Motor neuron (in vitro differentiated cells): ENCODE measurements around the gene POLR1F. TPM values are rescaled to one million over a fixed set of nuclear protein-coding genes. Genes with fewer than 3 reads are reported as not detected.

Source experiments
- ATAC-seq, 8 experiments: fragments of 200-7000 bp; cut with Tn5 transposase; replicated peaks in 6 of 8; 2 replicates each; pipeline ENCODE4 v1.8.0; 2021; ENCODE audit warnings: mild to moderate bottlenecking in 8 of 8, moderate library complexity in 8 of 8
- H3K27ac ChIP-seq, 2 donors: fragments of 250-450 bp; sonication (Bioruptor Pico); 2 replicates each; pipeline ENCODE4 v1.9.0; 2021; ENCODE audit warnings: antibody characterized with exemption in 2 of 2, mild to moderate bottlenecking in 2 of 2, moderate library complexity in 1 of 2
- H3K4me1 ChIP-seq, 2 donors: fragments of 250-450 bp; sonication (Bioruptor Pico); replicated peaks in 1 of 2; 2 replicates each; pipeline ENCODE4 v1.6.1; 2021; ENCODE audit warnings: antibody characterized with exemption in 2 of 2, mild to moderate bottlenecking in 2 of 2, moderate library complexity in 1 of 2
- H3K4me3 ChIP-seq, 5 donors: fragments of 250-450 bp; sonication (Bioruptor Pico); 2 replicates each; pipeline ENCODE4 v1.9.0; 2021; ENCODE audit warnings: antibody characterized with exemption in 5 of 5, mild to moderate bottlenecking in 5 of 5, moderate library complexity in 4 of 5
- WGBS, 10 experiments: fragments of 450-650 bp; shearing (Covaris generic); methylation state at CpG; one replicate each; pipeline ENCODE4 v1.0.0; 2022; 5-methylcytosine and 5-hydroxymethylcytosine counted together
- in situ Hi-C, 9 experiments: fragments of 400-800 bp; cut with MboI; loops; one replicate each; pipeline ENCODE4 v1.15.0; 2021; ENCODE audit warnings: low sequenced_read_pairs in 9 of 9, low pct_unique_long_range_greater_than_20kb in 2 of 9; ENCODE audit not compliant: unreplicated experiment in 9 of 9
- total RNA-seq, 8 experiments: library from RNA; unstranded; fragments of 300-600 nt; gene quantifications; 2 replicates each; pipeline versions ENCODE4 v1.2.3 to v1.2.4, GENCODE V29; 2022

POLR1F gene
- 10 to 100 TPM in 7 of 8 experiments, 1 to 10 TPM in 1; 9.7 to 20.5 (median 12.6) TPM for total RNA-seq

GRCh38 chr7:19708397-19709248, at the start of gene POLR1F:
TSS of gene POLR1F (minus strand) at chr7:19709037. CDS start at chr7:19709016, 21 bp downstream.
- Histone ChIP-seq H3K4me3 (peak within 1 kb of the TSS; percentile 66 to 94 (median 90)), H3K27ac (peak within 1 kb of the TSS; percentile 24 to 27), H3K4me1 (peaks cover 14 to 18% of the 10 kb centered on the region in 2 donors)
- peak; percentile 95 to 99 (median 98) for ATAC-seq
- in situ Hi-C loops, result loop anchor here in 4 of 9 experiments (25.0 kb wide), 1 partner anchor 879 kb away; no protein-coding TSS in a partner anchor
- WGBS, 10 experiments, result 0 to 2% (median 0%) methylated on average over 2 to 44 of the region's 56 CpGs; no CpG with 5 or more reads in 2 of the 10 experiments

- WGBS, 10 experiments, result 17 to 71% (median 31%) methylated on average over 3 to 6 of the region's 6 CpGs
- ATAC-seq, result no peak
- in situ Hi-C loops, result loop anchor here in 4 of 9 experiments (10.0 to 25.0 kb wide), 4 partner anchors 408 to 583 kb away; partner anchors contain the start of gene ITGB8 (in 1 of the 4)
- no peak overlapping the region for H3K27ac ChIP-seq
- H3K4me1 ChIP-seq, result peaks cover 2 to 8% of the 10 kb centered on the region in 2 donors
- H3K4me3 ChIP-seq, result no peak overlapping the region
Measured at GRCh38 chr7:19754521-19755116, 45.8 kb upstream of the POLR1F start.

- in situ Hi-C loops, result loop anchor here in 4 of 9 experiments (10.0 to 25.0 kb wide), 4 partner anchors 410 to 585 kb away; partner anchors contain the start of gene ITGB8 (in 1 of the 4)
- H3K4me3 ChIP-seq, result no peak overlapping the region
- H3K4me1 ChIP-seq, result peaks cover 2 to 10% of the 10 kb centered on the region in 2 donors
- ATAC-seq, result no peak
- 31 to 100% (median 87%) methylated on average over 1 to 3 of the region's 3 CpGs for WGBS, 10 experiments
- no peak overlapping the region for H3K27ac ChIP-seq
Measured at GRCh38 chr7:19752020-19752419, 43.2 kb upstream of the POLR1F start.

GRCh38 chr7:19749658-19750057, 40.8 kb upstream of the POLR1F start:
- ATAC-seq, result peak in 4 of 8 experiments; percentile 27 to 47 (median 40)
- 0 to 90% (median 50%) methylated on average over 1 to 4 of the region's 4 CpGs; no CpG with 5 or more reads in 1 of the 10 experiments for WGBS, 10 experiments
- Histone ChIP-seq H3K4me3 (no peak overlapping the region), H3K4me1 (peaks cover 2 to 10% of the 10 kb centered on the region in 2 donors), H3K27ac (no peak overlapping the region)
- in situ Hi-C loops, result loop anchor here (10.0 to 25.0 kb wide), 6 partner anchors 413 to 863 kb away; partner anchors contain the start of genes ABCB5 (in 2 of the 9) and ITGB8 (in 1 of the 9)

- WGBS, 10 experiments, result 0 to 67% (median 38%) methylated on average over 2 to 4 of the region's 4 CpGs
- no peak overlapping the region for H3K27ac ChIP-seq
- peak in 6 of 8 experiments; percentile 22 to 49 (median 32) for ATAC-seq
- peaks cover 2 to 10% of the 10 kb centered on the region in 2 donors for H3K4me1 ChIP-seq
- H3K4me3 ChIP-seq, result no peak overlapping the region
- in situ Hi-C loops, result loop anchor here in 6 of 9 experiments (10.0 to 25.0 kb wide), 4 partner anchors 414 to 864 kb away; partner anchors contain the start of gene ABCB5 (in 2 of the 6)
Measured at GRCh38 chr7:19747740-19748339, 39.0 kb upstream of the POLR1F start.

- Histone ChIP-seq H3K27ac (no peak overlapping the region), H3K4me1 (no peaks in the 10 kb centered on the region), H3K4me3 (no peak overlapping the region)
- in situ Hi-C loops, result loop anchor here in 6 of 9 experiments (10.0 to 25.0 kb wide), 4 partner anchors 418 to 868 kb away; partner anchors contain the start of gene ABCB5 (in 2 of the 6)
- ATAC-seq, result no peak
- WGBS, 10 experiments, result 0 to 67% (median 38%) methylated on average over 1 of the region's 1 CpG; no CpG with 5 or more reads in 1 of the 10 experiments
Measured at GRCh38 chr7:19744075-19744474, 35.2 kb upstream of the POLR1F start.

GRCh38 chr7:19728716-19729115, 19.9 kb upstream of the POLR1F start:
- no peak overlapping the region for H3K27ac ChIP-seq
- H3K4me3 ChIP-seq, result no peak overlapping the region
- no peaks in the 10 kb centered on the region for H3K4me1 ChIP-seq
- WGBS, 10 experiments, result 0 to 100% (median 88%) methylated on average over 1 to 3 of the region's 3 CpGs
- in situ Hi-C loops, result loop anchor here in 6 of 9 experiments (25.0 kb wide), 3 partner anchors 434 to 884 kb away; partner anchors contain the start of gene ABCB5 (in 2 of the 6)
- no peak for ATAC-seq

GRCh38 chr7:19725770-19726169, 16.9 kb upstream of the POLR1F start:
- in situ Hi-C loops, result loop anchor here in 6 of 9 experiments (25.0 kb wide), 3 partner anchors 437 to 887 kb away; partner anchors contain the start of gene ABCB5 (in 2 of the 6)

GRCh38 chr7:19715499-19715898, 6.7 kb upstream of the POLR1F start:
- Histone ChIP-seq H3K4me1 (no peaks in the 10 kb centered on the region), H3K4me3 (no peak overlapping the region), H3K27ac (no peak overlapping the region)
- WGBS, 10 experiments, result 0 to 89% (median 63%) methylated on average over 1 of the region's 1 CpG; no CpG with 5 or more reads in 3 of the 10 experiments
- in situ Hi-C loops, result loop anchor here in 4 of 9 experiments (25.0 kb wide), 1 partner anchor 872 kb away; no protein-coding TSS in a partner anchor
- no peak for ATAC-seq

More at GRCh38 chr7:19725770-19726169, 16.9 kb upstream of the POLR1F start:
- Histone ChIP-seq H3K4me3 (no peak overlapping the region), H3K27ac (no peak overlapping the region), H3K4me1 (no peaks in the 10 kb centered on the region)
- no peak for ATAC-seq
- WGBS, 10 experiments, result 40 to 100% (median 87%) methylated on average over 2 to 5 of the region's 5 CpGs

GRCh38 chr7:19713676-19714075, 4.8 kb upstream of the POLR1F start:
- peak in 1 of 8 experiments; percentile 8 for ATAC-seq
- no peak overlapping the region for H3K27ac ChIP-seq
- 0 to 83% (median 55%) methylated on average over 1 of the region's 1 CpG; no CpG with 5 or more reads in 4 of the 10 experiments for WGBS, 10 experiments
- in situ Hi-C loops, result loop anchor here in 4 of 9 experiments (25.0 kb wide), 1 partner anchor 874 kb away; no protein-coding TSS in a partner anchor
- no peak overlapping the region for H3K4me3 ChIP-seq
- peaks cover 0 to 5% of the 10 kb centered on the region in 2 donors for H3K4me1 ChIP-seq

GRCh38 chr7:19709249-19709578, 377 bp upstream of the POLR1F start:
- in situ Hi-C loops, result loop anchor here in 4 of 9 experiments (25.0 kb wide), 1 partner anchor 878 kb away; no protein-coding TSS in a partner anchor
- Histone ChIP-seq H3K4me1 (peaks cover 14 to 18% of the 10 kb centered on the region in 2 donors), H3K27ac (no peak overlapping the region), H3K4me3 (peak overlapping the region in 2 of 5 donors; percentile 90 to 93)
- ATAC-seq, result peak in 6 of 8 experiments; percentile 1 to 21 (median 10)
- WGBS, 10 experiments, result 4 to 100% (median 65%) methylated on average over 2 to 6 of the region's 6 CpGs; no CpG with 5 or more reads in 3 of the 10 experiments

GRCh38 chr7:19707240-19707639, 1.6 kb downstream of the POLR1F start:
- H3K4me3 ChIP-seq, result peak overlapping the region in 4 of 5 donors; percentile 89 to 94 (median 92)
- H3K27ac ChIP-seq, result no peak overlapping the region
- WGBS, 10 experiments, result 45 to 100% (median 74%) methylated on average over 1 to 3 of the region's 3 CpGs; no CpG with 5 or more reads in 2 of the 10 experiments
- peaks cover 14 to 18% of the 10 kb centered on the region in 2 donors for H3K4me1 ChIP-seq
- ATAC-seq, result no peak
- in situ Hi-C loops, result loop anchor here in 4 of 9 experiments (25.0 kb wide), 1 partner anchor 880 kb away; no protein-coding TSS in a partner anchor
